CD4-positive, alpha-beta T cell (primary cell): ENCODE data around the gene LIG1. TPM values are rescaled to one million over a fixed set of nuclear protein-coding genes. Genes with fewer than 3 reads are reported as not detected.

Source experiments
- ATAC-seq: fragments of 200-7000 bp; cut with Tn5 transposase; one replicate; pipeline ENCODE4 v1.10.0; 2022; ENCODE audit warnings: mild to moderate bottlenecking; ENCODE audit not compliant: poor library complexity
- CTCF ChIA-PET: fragments of 350-600 bp; sonication (Branson Sonifier 250); formaldehyde crosslinking; loops from one replicate; lab custom pipeline; 2021; ENCODE audit warnings: antibody characterized with exemption, inconsistent platforms; lab: Charles Lee
- POLR2A ChIA-PET: fragments of 350-600 bp; sonication (Branson Sonifier 250); formaldehyde crosslinking; loops from one replicate; lab custom pipeline; 2021; ENCODE audit warnings: antibody characterized with exemption, inconsistent platforms; lab: Charles Lee
- DNase-seq, 14 experiments: peaks; one replicate each; pipeline ENCODE4 v3.0.0-alpha.2; 2013 to 2020; ENCODE audit warnings: mixed read lengths in 2 of 14
- H3K27ac ChIP-seq, 2 donors: one replicate each; pipeline versions ENCODE4 v1.5.1 to v1.7.0; 2013; ENCODE audit warnings: low read length in 2 of 2, low read depth in 1 of 2, mild to moderate bottlenecking in 1 of 2
- H3K27me3 ChIP-seq, 2 experiments: 1 replicate in 1 of 2; 2 replicates in 1 of 2; pipeline versions ENCODE4 v1.6.1 to v1.7.0; 2013; ENCODE audit warnings: low read length in 2 of 2, control low read depth in 1 of 2, mild to moderate bottlenecking in 1 of 2, moderate library complexity in 1 of 2; ENCODE audit not compliant: insufficient read depth in 2 of 2, control insufficient read depth in 1 of 2
- H3K36me3 ChIP-seq: one replicate; pipeline ENCODE4 v1.6.1; 2013; ENCODE audit warnings: low read length, control low read depth; ENCODE audit not compliant: insufficient read depth
- H3K4me1 ChIP-seq: one replicate; pipeline ENCODE4 v1.6.1; 2013; ENCODE audit warnings: low read length, control low read depth; ENCODE audit not compliant: insufficient read depth
- H3K4me3 ChIP-seq: one replicate; pipeline ENCODE4 v1.5.1; 2013; ENCODE audit warnings: mild to moderate bottlenecking, low read length, moderate library complexity
- H3K9me3 ChIP-seq, 2 experiments: 1 replicate in 1 of 2; 2 replicates in 1 of 2; pipeline versions ENCODE4 v1.6.1 to v1.7.0; 2013; ENCODE audit warnings: low read length in 2 of 2, mild to moderate bottlenecking in 2 of 2, control low read depth in 1 of 2, moderate library complexity in 1 of 2; ENCODE audit not compliant: control insufficient read depth in 1 of 2, insufficient read depth in 1 of 2
- H3K27ac Mint-ChIP-seq: one replicate; pipeline ENCODE4 v1.8.0; 2020; ENCODE audit warnings: mixed read lengths
- H3K27me3 Mint-ChIP-seq: one replicate; pipeline ENCODE4 v1.8.0; 2021; ENCODE audit warnings: mixed read lengths
- H3K36me3 Mint-ChIP-seq: one replicate; pipeline ENCODE4 v1.8.0; 2021; ENCODE audit warnings: low read depth, mixed read lengths
- H3K4me1 Mint-ChIP-seq: one replicate; pipeline ENCODE4 v1.8.0; 2021; ENCODE audit warnings: low read depth, mixed read lengths
- H3K4me3 Mint-ChIP-seq: one replicate; pipeline ENCODE4 v1.8.0; 2020; ENCODE audit warnings: mild to moderate bottlenecking, mixed read lengths
- H3K9me3 Mint-ChIP-seq: one replicate; pipeline ENCODE4 v1.8.0; 2020; ENCODE audit warnings: mixed read lengths
- intact Hi-C, 2 experiments: fragments of 100-400 bp; cut with DNase I in 1 of 2; cut with micrococcal nuclease in 1 of 2; formaldehyde crosslinking; loops; one replicate each; pipeline versions ENCODE4 v1.15.1 to v1.9.0; 2023 to 2025; cut with DNase I, micrococcal nuclease
- total RNA-seq, 174 experiments: library from RNA in 2 of 174; stranded (reverse) in 2 of 174; gene quantifications; one replicate each; pipeline ENCODE4 v1.2.3 and lab custom pipeline; 2021 to 2026
- TF ChIP-seq, protein P1 (sequence below): fragments of 200-600 bp; IDR thresholded peaks from one replicate; pipeline ENCODE4 v1.8.0; 2022; ENCODE audit warnings: antibody characterized with exemption, mild to moderate bottlenecking

Gene LIG1
- total RNA-seq, 2 experiments from 2014 or later, result 62.8 to 70.7 TPM

DNA sequence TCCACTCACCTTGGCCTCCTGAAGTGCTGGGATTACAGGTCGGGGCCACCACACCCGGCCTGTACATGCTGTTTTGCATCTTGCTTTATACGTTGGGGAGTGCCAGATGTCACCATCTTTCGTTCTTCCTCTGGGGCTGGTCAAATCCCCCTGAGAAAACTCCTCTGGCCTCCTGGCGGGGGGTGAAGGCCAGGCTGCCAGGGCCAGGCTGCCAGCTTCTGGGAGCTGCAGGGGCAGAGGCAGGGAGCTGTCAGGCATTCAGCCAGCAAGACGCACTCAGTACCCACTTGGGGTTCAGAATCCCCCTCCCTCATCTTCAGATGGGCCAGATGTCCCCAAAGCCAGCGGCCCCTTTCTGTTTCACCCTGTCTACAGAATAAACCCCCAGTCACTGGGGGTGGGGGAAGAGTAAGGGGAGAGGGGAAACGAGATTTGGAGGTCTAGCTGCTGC is 16.4 kb upstream of the LIG1 start:
- Mint-ChIP-seq H3K4me1 (no peaks in the 10 kb centered on the region), H3K27me3 (no peaks in the 10 kb centered on the region), H3K36me3 (peaks cover 40% of the 10 kb centered on the region), H3K27ac (no peak overlapping the region), H3K4me3 (no peak overlapping the region), H3K9me3 (peaks cover 2% of the 10 kb centered on the region)
- no peak for ATAC-seq
- Histone ChIP-seq H3K36me3 (peaks cover 10% of the 10 kb centered on the region), H3K4me3 (no peak overlapping the region), H3K4me1 (no peaks in the 10 kb centered on the region), H3K27ac (no peak overlapping the region), H3K27me3 (no peaks in the 10 kb centered on the region), H3K9me3 (peaks cover 3 to 8% of the 10 kb centered on the region in 2 experiments)
- POLR2A ChIA-PET, result interaction anchor here (1.1 kb wide), 2 partner anchors 17 to 63 kb away, joined by 3 to 5 read pairs; no protein-coding TSS in a partner anchor
- DNase-seq, result no peak
- intact Hi-C loops, result no loop called here
- TF ChIP-seq, protein P1, sequence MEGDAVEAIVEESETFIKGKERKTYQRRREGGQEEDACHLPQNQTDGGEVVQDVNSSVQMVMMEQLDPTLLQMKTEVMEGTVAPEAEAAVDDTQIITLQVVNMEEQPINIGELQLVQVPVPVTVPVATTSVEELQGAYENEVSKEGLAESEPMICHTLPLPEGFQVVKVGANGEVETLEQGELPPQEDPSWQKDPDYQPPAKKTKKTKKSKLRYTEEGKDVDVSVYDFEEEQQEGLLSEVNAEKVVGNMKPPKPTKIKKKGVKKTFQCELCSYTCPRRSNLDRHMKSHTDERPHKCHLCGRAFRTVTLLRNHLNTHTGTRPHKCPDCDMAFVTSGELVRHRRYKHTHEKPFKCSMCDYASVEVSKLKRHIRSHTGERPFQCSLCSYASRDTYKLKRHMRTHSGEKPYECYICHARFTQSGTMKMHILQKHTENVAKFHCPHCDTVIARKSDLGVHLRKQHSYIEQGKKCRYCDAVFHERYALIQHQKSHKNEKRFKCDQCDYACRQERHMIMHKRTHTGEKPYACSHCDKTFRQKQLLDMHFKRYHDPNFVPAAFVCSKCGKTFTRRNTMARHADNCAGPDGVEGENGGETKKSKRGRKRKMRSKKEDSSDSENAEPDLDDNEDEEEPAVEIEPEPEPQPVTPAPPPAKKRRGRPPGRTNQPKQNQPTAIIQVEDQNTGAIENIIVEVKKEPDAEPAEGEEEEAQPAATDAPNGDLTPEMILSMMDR, result no peak
- CTCF ChIA-PET, result interaction anchor here (0.8 kb wide), 1 partner anchor 17 kb away, joined by 3 read pairs; no protein-coding TSS in a partner anchor

DNA sequence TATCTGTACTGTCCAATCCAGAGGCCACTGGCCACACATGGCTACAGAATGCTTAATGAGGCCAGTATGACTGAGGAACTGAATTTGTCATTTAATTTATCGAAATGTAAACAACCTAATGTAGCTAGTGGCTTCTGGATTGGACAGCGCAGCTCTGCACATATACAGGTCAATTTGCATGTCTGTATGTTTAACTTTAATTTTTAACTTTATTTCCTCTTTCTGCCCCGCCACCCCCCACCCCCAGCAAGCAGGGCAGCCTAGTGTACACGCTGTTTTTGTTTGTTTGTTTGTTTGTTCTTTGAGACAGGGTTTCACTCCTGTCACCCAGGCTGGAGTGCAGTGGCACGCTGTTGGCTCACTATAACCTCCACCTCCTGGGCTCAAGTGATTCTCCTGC is 15.9 kb upstream of the LIG1 start:
- Mint-ChIP-seq H3K4me1 (no peaks in the 10 kb centered on the region), H3K27ac (no peak overlapping the region), H3K27me3 (no peaks in the 10 kb centered on the region), H3K9me3 (peaks cover 6% of the 10 kb centered on the region), H3K4me3 (no peak overlapping the region), H3K36me3 (peaks cover 43% of the 10 kb centered on the region)
- TF ChIP-seq, protein P1, result no peak
- ChIA-PET CTCF (no interaction called here), POLR2A (interaction anchor here (1.1 kb wide), 2 partner anchors 18 to 64 kb away, joined by 3 to 5 read pairs; no protein-coding TSS in a partner anchor)
- Histone ChIP-seq H3K4me1 (no peaks in the 10 kb centered on the region), H3K4me3 (no peak overlapping the region), H3K36me3 (peaks cover 8% of the 10 kb centered on the region), H3K27me3 (no peaks in the 10 kb centered on the region), H3K27ac (no peak overlapping the region), H3K9me3 (peaks cover 8% of the 10 kb centered on the region in 2 experiments)
- ATAC-seq (no peak), DNase-seq (no peak)
- intact Hi-C loops, result no loop called here

DNA sequence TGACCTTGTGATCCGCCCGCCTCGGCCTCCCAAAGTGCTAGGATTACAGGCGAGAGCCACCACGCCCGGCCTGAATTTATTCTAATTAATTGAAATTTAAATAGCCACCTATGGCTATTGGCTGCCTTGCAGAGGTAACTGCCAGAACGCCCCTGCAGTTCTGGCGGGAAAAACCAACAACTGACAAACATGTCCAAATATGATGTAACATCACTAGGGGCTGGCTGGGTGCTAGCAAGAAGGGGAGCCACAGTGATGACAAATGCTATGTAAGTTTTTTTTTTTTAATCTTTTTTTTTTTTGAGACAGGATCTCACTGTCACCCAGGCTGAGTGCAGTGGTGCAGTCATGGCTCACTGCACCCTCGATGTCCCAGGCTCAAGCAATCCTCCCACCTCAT is 13.2 kb upstream of the LIG1 start:
- H3K9me3 Mint-ChIP-seq, result peaks cover 6% of the 10 kb centered on the region
- no peak for ATAC-seq
- CTCF ChIA-PET, result no interaction called here

More for the DNA sequence above, 13.2 kb upstream of the LIG1 start:
- intact Hi-C loops, result no loop called here
- Mint-ChIP-seq H3K4me3 (no peak overlapping the region), H3K4me1 (no peaks in the 10 kb centered on the region), H3K27me3 (no peaks in the 10 kb centered on the region), H3K36me3 (peaks cover 37% of the 10 kb centered on the region), H3K27ac (no peak overlapping the region)
- POLR2A ChIA-PET, result no interaction called here
- H3K27me3 ChIP-seq, result no peaks in the 10 kb centered on the region
- H3K36me3 ChIP-seq, result peaks cover 6% of the 10 kb centered on the region
- peaks cover 8% of the 10 kb centered on the region in 2 experiments for H3K9me3 ChIP-seq
- H3K4me3 ChIP-seq, result no peak overlapping the region
- TF ChIP-seq, protein P1, result no peak
- no peak overlapping the region for H3K27ac ChIP-seq
- no peak for DNase-seq
- H3K4me1 ChIP-seq, result no peaks in the 10 kb centered on the region
